RWPE2 (cell line): Measurements from ENCODE around the gene DPH2.

Source experiments
- ATAC-seq: fragments of 200-7000 bp; cut with Tn5 transposase; 3 replicates; pipeline ENCODE4 v1.9.1; 2021; ENCODE audit warnings: low read depth
- DNase-seq: peaks from one replicate; pipeline ENCODE4 v3.0.0-alpha.2; 2020; ENCODE audit warnings: low spot score
- H3K27ac ChIP-seq: fragments of 450-650 bp; 2 replicates; pipeline ENCODE4 v1.5.1; 2017; ENCODE audit warnings: mild to moderate bottlenecking; ENCODE audit not compliant: poor library complexity, severe bottlenecking
- H3K27me3 ChIP-seq: fragments of 250-450 bp; sonication (Bioruptor Pico); 2 replicates; pipeline ENCODE4 v1.5.1; 2021; ENCODE audit warnings: mild to moderate bottlenecking, moderate library complexity; ENCODE audit not compliant: insufficient read depth, poor library complexity, severe bottlenecking
- H3K36me3 ChIP-seq: fragments of 250-450 bp; sonication (Bioruptor Pico); 2 replicates; pipeline ENCODE4 v1.5.1; 2020; ENCODE audit warnings: low read depth, mild to moderate bottlenecking, moderate library complexity
- H3K4me1 ChIP-seq: fragments of 250-450 bp; sonication (Bioruptor Pico); 2 replicates; pipeline ENCODE4 v1.5.1; 2021; ENCODE audit warnings: mild to moderate bottlenecking, moderate library complexity; ENCODE audit not compliant: insufficient read depth, poor library complexity, severe bottlenecking
- H3K4me3 ChIP-seq: fragments of 250-450 bp; sonication (Bioruptor Pico); 2 replicates; pipeline ENCODE4 v1.5.1; 2021; ENCODE audit warnings: mild to moderate bottlenecking, moderate library complexity; ENCODE audit not compliant: severe bottlenecking
- H3K9me3 ChIP-seq: fragments of 250-450 bp; sonication (Bioruptor Pico); 2 replicates; pipeline ENCODE4 v1.5.1; 2021; ENCODE audit warnings: mild to moderate bottlenecking, moderate library complexity; ENCODE audit not compliant: severe bottlenecking
- TF ChIP-seq, protein P1 (sequence below): fragments of 450-650 bp; IDR thresholded peaks from one replicate; pipeline ENCODE4 v1.5.1; 2017; ENCODE audit warnings: mild to moderate bottlenecking, moderate library complexity; ENCODE audit not compliant: poor library complexity, severe bottlenecking

DPH2 gene

DNA sequence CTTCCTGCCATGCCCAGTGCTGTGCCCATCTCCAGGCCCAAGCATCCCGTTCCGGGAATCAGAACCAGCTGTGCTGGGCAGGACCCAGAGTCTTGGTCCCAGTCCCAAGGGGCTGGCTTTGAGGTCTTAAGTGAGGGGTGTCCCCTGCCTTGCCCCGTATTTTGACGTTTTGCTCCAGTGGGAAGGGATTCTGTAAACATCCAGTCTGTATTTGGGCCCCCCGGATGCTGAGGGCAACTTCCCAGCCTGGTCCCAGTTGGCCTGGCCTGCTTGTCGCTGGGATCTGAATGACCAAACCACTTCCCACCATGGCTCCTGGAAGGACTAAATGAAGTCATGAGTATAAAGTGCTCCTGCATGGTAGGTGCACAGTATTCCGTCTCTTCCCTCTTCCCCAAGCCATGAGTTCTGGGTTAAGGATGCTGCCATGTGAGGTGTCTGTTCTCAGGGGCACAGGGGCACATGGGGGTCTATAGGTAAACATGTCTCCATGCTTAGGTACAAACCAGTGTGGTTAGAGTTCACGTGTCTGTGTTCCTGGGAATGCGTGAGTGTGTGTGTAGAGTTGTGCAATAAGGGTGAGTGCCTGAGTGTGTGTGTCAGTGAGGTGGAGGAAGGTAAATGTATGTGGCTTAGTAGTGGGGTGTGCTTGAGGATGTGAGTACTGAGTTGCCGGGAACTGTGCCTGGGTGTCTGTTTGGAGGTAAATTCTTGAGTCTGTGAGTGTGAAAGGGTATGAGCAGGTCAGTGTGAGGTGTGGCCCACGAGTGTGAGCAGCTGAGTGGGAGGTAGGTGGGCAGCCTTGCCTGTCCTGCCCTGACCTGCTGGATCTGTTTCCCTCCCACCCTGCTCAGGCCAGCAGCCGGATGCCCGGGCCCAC is 10.7 kb downstream of the DPH2 start:
- peak overlapping the region; percentile 91 for H3K27ac ChIP-seq
- H3K9me3 ChIP-seq = no peaks in the 10 kb centered on the region
- ATAC-seq (peak; percentile 62), DNase-seq (no peak)
- no peaks in the 10 kb centered on the region for H3K27me3 ChIP-seq
- TF ChIP-seq, protein P1, sequence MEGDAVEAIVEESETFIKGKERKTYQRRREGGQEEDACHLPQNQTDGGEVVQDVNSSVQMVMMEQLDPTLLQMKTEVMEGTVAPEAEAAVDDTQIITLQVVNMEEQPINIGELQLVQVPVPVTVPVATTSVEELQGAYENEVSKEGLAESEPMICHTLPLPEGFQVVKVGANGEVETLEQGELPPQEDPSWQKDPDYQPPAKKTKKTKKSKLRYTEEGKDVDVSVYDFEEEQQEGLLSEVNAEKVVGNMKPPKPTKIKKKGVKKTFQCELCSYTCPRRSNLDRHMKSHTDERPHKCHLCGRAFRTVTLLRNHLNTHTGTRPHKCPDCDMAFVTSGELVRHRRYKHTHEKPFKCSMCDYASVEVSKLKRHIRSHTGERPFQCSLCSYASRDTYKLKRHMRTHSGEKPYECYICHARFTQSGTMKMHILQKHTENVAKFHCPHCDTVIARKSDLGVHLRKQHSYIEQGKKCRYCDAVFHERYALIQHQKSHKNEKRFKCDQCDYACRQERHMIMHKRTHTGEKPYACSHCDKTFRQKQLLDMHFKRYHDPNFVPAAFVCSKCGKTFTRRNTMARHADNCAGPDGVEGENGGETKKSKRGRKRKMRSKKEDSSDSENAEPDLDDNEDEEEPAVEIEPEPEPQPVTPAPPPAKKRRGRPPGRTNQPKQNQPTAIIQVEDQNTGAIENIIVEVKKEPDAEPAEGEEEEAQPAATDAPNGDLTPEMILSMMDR = no peak
- peaks cover 10% of the 10 kb centered on the region for H3K4me1 ChIP-seq
- H3K36me3 ChIP-seq = peaks cover 52% of the 10 kb centered on the region
- peak overlapping the region; percentile 66 for H3K4me3 ChIP-seq

DNA sequence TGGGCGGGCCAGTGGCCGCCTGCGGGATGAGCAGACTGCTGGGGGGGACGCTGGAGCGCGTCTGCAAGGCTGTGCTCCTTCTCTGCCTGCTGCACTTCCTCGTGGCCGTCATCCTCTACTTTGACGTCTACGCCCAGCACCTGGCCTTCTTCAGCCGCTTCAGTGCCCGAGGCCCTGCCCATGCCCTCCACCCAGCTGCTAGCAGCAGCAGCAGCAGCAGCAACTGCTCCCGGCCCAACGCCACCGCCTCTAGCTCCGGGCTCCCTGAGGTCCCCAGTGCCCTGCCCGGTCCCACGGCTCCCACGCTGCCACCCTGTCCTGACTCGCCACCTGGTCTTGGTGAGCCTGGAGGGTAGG is 11.3 kb downstream of the DPH2 start:
- H3K36me3 ChIP-seq = peaks cover 57% of the 10 kb centered on the region

DNA sequence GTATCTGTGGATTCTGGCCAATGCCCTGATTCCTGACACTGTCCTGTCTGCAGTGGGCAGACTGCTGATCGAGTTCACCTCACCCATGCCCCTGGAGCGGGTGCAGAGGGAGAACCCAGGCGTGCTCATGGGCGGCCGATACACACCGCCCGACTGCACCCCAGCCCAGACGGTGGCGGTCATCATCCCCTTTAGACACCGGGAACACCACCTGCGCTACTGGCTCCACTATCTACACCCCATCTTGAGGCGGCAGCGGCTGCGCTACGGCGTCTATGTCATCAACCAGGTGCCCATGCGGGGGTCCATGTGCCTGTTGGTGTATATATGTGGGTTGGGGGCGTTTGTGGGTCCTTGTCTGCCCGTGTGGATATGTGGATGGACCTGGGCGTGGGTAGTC is 11.8 kb downstream of the DPH2 start:
- no peak for ATAC-seq
- no peaks in the 10 kb centered on the region for H3K9me3 ChIP-seq
- peaks cover 57% of the 10 kb centered on the region for H3K36me3 ChIP-seq
- peak overlapping the region; percentile 91 for H3K27ac ChIP-seq
- no peak overlapping the region for H3K4me3 ChIP-seq
- TF ChIP-seq, protein P1 = no peak
- H3K4me1 ChIP-seq = peaks cover 10% of the 10 kb centered on the region
- no peaks in the 10 kb centered on the region for H3K27me3 ChIP-seq
- DNase-seq = no peak

More for the DNA sequence above, 11.3 kb downstream of the DPH2 start:
- no peaks in the 10 kb centered on the region for H3K9me3 ChIP-seq
- H3K4me3 ChIP-seq = peak overlapping the region; percentile 66
- TF ChIP-seq, protein P1 = no peak
- DNase-seq (no peak), ATAC-seq (peak; percentile 38)
- peaks cover 10% of the 10 kb centered on the region for H3K4me1 ChIP-seq
- H3K27ac ChIP-seq = peak overlapping the region; percentile 91
- H3K27me3 ChIP-seq = no peaks in the 10 kb centered on the region

DNA sequence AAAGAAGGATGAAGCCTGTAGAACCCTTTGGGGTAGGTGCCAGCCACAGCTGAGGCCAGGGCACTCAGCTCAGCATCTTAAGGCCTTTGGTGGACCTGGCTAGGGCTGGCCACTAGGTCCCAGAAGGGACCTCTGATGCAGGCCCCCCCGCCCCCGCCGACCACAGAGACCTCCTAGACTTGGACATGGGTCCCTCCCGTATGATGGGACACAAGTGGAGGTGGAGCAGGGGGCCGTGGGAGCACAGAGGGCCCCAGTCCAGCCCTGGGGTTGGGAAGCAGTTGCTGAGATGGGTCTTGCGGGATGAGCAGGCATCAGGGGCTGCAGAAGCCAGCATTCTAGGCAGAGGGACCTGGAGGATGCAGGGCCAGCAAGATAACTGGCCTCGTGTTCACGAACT is 12.4 kb downstream of the DPH2 start:
- ATAC-seq = no peak
- H3K27me3 ChIP-seq = no peaks in the 10 kb centered on the region
- no peaks in the 10 kb centered on the region for H3K9me3 ChIP-seq
- no peak overlapping the region for H3K27ac ChIP-seq
- H3K4me1 ChIP-seq = peaks cover 10% of the 10 kb centered on the region
- H3K4me3 ChIP-seq = no peak overlapping the region
- peaks cover 52% of the 10 kb centered on the region for H3K36me3 ChIP-seq
- no peak for DNase-seq
- TF ChIP-seq, protein P1 = no peak

DNA sequence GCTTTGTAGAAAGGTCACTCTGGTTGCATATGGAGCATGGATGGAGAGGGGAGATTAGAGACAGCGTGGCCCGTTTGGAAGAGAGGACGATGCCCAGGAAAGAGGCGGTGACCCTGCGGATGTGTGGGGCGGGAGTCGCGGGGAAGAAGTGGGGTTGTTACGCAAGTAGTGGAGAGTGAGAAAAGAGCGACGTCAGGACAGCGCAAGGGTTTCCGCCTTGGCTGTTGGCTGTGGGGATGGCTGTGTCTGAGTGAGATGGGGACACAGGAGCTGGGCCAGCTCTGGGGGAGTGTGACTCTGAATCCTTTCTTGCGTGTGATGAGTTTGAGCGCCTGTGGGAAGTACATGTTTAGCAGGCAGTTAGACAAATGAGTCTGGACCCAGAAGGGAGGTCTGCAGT is 13.0 kb downstream of the DPH2 start:
- ATAC-seq (no peak), DNase-seq (no peak)
- peaks cover 10% of the 10 kb centered on the region for H3K4me1 ChIP-seq
- peaks cover 46% of the 10 kb centered on the region for H3K36me3 ChIP-seq
- TF ChIP-seq, protein P1 = no peak
- H3K9me3 ChIP-seq = no peaks in the 10 kb centered on the region
- H3K27ac ChIP-seq = no peak overlapping the region
- no peaks in the 10 kb centered on the region for H3K27me3 ChIP-seq
- no peak overlapping the region for H3K4me3 ChIP-seq
